Brain microvascular endothelial cell (primary cell): ENCODE results near the gene HIVEP3.

Source experiments
- DNase-seq: peaks from one replicate; pipeline ENCODE4 v3.0.0-alpha.2; 2020
- H3K27ac ChIP-seq: fragments of 250-450 bp; sonication (Bioruptor Pico); 2 replicates; pipeline ENCODE4 v1.5.1; 2020; ENCODE audit warnings: mild to moderate bottlenecking, moderate library complexity
- H3K27me3 ChIP-seq: fragments of 250-450 bp; sonication (Bioruptor Pico); replicated peaks from 2 replicates; pipeline ENCODE4 v1.5.1; 2020; ENCODE audit warnings: mild to moderate bottlenecking
- H3K36me3 ChIP-seq: fragments of 250-450 bp; sonication (Bioruptor Pico); replicated peaks from 2 replicates; pipeline ENCODE4 v1.5.1; 2020; ENCODE audit warnings: mild to moderate bottlenecking
- H3K4me3 ChIP-seq: 2 replicates; pipeline ENCODE4 v1.5.1; 2011; ENCODE audit warnings: low read depth, mild to moderate bottlenecking, control low read depth, low read length, moderate library complexity
- CTCF ChIP-seq: IDR thresholded peaks from 2 replicates; pipeline ENCODE4 v1.5.1; 2011; ENCODE audit warnings: low read depth, mild to moderate bottlenecking, moderate library complexity, low read length, control low read depth, inconsistent platforms; ENCODE audit errors: missing control alignments
- in situ Hi-C: cut with HindIII; loops from 2 replicates; pipeline ENCODE4 v1.10.0; 2017; ENCODE audit warnings: low sequenced_read_pairs, low pct_ligation_motif_present

The HIVEP3 gene

GRCh38 chr1:41884256-41885230 is 34.2 kb downstream of the HIVEP3 start:
- Histone ChIP-seq H3K4me3 (no peak overlapping the region), H3K27me3 (no peaks in the 10 kb centered on the region), H3K36me3 (no peaks in the 10 kb centered on the region), H3K27ac (no peak overlapping the region)
- in situ Hi-C loops, result no loop called here
- no peak for TF ChIP-seq CTCF
- DNase-seq, result no peak

- H3K27me3 ChIP-seq, result no peaks in the 10 kb centered on the region
- H3K36me3 ChIP-seq, result no peaks in the 10 kb centered on the region
- no peak for TF ChIP-seq CTCF
- no peak overlapping the region for H3K27ac ChIP-seq
- DNase-seq, result no peak
- in situ Hi-C loops, result no loop called here
- no peak overlapping the region for H3K4me3 ChIP-seq
These were observed 35.2 kb downstream of the HIVEP3 start for GRCh38 chr1:41883507-41883906.

GRCh38 chr1:41882486-41882885 is 36.2 kb downstream of the HIVEP3 start:
- in situ Hi-C loops, result no loop called here
- Histone ChIP-seq H3K4me3 (no peak overlapping the region), H3K27ac (no peak overlapping the region), H3K36me3 (no peaks in the 10 kb centered on the region), H3K27me3 (no peaks in the 10 kb centered on the region)
- DNase-seq, result no peak
- TF ChIP-seq CTCF, result no peak

GRCh38 chr1:41882068-41882477 is 36.6 kb downstream of the HIVEP3 start:
- Histone ChIP-seq H3K27me3 (no peaks in the 10 kb centered on the region), H3K4me3 (no peak overlapping the region), H3K27ac (no peak overlapping the region), H3K36me3 (no peaks in the 10 kb centered on the region)
- in situ Hi-C loops, result no loop called here
- TF ChIP-seq CTCF, result no peak
- no peak for DNase-seq

GRCh38 chr1:41880950-41881885 is 37.5 kb downstream of the HIVEP3 start:
- Histone ChIP-seq H3K4me3 (no peak overlapping the region), H3K27me3 (no peaks in the 10 kb centered on the region), H3K27ac (no peak overlapping the region), H3K36me3 (no peaks in the 10 kb centered on the region)
- TF ChIP-seq CTCF, result no peak
- in situ Hi-C loops, result no loop called here
- DNase-seq, result no peak
